Body of pancreas (tissue), 4 donors: ENCODE results near the gene LMNTD1. TPM values are rescaled to one million over a fixed set of nuclear protein-coding genes. Genes with fewer than 3 reads are reported as not detected.

Source experiments
- ATAC-seq: fragments of 150-250 bp; one replicate; pipeline ENCODE4 v1.9.1; 2016
- DNase-seq, 4 donors: peaks; one replicate each; pipeline ENCODE4 v3.0.0-alpha.2; 2019
- H3K27ac ChIP-seq, 4 donors: fragments of 200-600 bp; sonication (generic); 1 replicate in 3 of 4; 2 replicates in 1 of 4; pipeline versions ENCODE4 v1.5.1 to v1.6.1; 2016 to 2019; ENCODE audit warnings: mild to moderate bottlenecking in 1 of 4, mixed read lengths in 1 of 4, moderate library complexity in 1 of 4
- H3K27me3 ChIP-seq, 2 donors: fragments of 200-600 bp; sonication (generic); one replicate each; pipeline ENCODE4 v1.6.0; 2016; ENCODE audit warnings: mild to moderate bottlenecking in 1 of 2
- H3K36me3 ChIP-seq, 2 donors: fragments of 200-600 bp; sonication (generic); replicated peaks in 1 of 2; 2 replicates each; pipeline ENCODE4 v1.5.1; 2016; ENCODE audit warnings: low read depth in 2 of 2; ENCODE audit not compliant: insufficient read depth in 1 of 2
- H3K4me1 ChIP-seq: fragments of 200-600 bp; sonication (generic); one replicate; pipeline ENCODE4 v1.6.0; 2016
- H3K4me3 ChIP-seq, 2 donors: fragments of 200-600 bp; sonication (generic); 1 replicate in 1 of 2; 2 replicates in 1 of 2; pipeline ENCODE4 v1.5.1; 2016 to 2019
- H3K9me3 ChIP-seq, 3 donors: fragments of 200-600 bp; sonication (generic); 1 replicate in 2 of 3; 2 replicates in 1 of 3; pipeline ENCODE4 v1.5.1; 2016
- POLR2A ChIP-seq, 3 donors: fragments of 450-650 bp; IDR thresholded peaks; one replicate each; pipeline ENCODE4 v1.6.1; 2016; ENCODE audit warnings: antibody characterized with exemption in 3 of 3, mild to moderate bottlenecking in 2 of 3
- WGBS, 2 donors: methylation state at CpG; one replicate each; pipeline ENCODE4 v1.1.5; 2017; 5-methylcytosine and 5-hydroxymethylcytosine counted together
- intact Hi-C: fragments of 100-400 bp; cut with DNase I; formaldehyde crosslinking; loops from one replicate; pipeline ENCODE4 v1.15.1; 2023
- total RNA-seq, 2 donors: library from RNA; depleted of rRNA; stranded (reverse); fragments of >200 nt; gene quantifications; one replicate each; pipeline ENCODE4 v1.1.0, GENCODE V29; 2016
- TF ChIP-seq, protein P1 (sequence below), 7 experiments: fragments of 450-650 bp in 4 of 7; fragments of 200-600 bp in 3 of 7; sonication (generic) in 3 of 7; IDR thresholded peaks; one replicate each; pipeline ENCODE4 v1.5.1; 2016 to 2019; ENCODE audit warnings: antibody characterized with exemption in 7 of 7

The LMNTD1 gene
- total RNA-seq, 2 donors from 2014 or later, result 1.3 to 21.4 TPM

DNA sequence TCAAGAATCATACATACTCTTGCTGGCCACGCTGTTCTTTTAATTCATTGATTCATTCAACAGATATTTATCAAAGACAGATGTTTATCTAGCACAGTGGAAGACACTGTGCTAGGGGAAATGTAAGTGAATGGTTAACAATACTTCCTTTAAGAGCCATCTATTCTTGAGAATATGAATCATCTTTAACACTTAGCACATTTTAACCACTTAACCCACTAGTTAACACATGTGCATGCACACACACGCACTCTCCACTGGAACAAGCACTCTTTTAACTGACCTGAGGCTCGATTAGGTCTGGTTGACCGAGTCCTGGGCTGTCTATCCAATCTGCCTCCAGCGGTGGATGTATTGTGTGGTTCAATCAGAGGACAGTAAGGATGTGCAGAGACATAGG lies 34.6 kb downstream of the LMNTD1 start:
- Histone ChIP-seq H3K27ac (no peak overlapping the region), H3K27me3 (no peaks in the 10 kb centered on the region), H3K4me3 (no peak overlapping the region), H3K4me1 (no peaks in the 10 kb centered on the region), H3K36me3 (no peaks in the 10 kb centered on the region), H3K9me3 (no peaks in the 10 kb centered on the region)
- ATAC-seq (no peak), DNase-seq (no peak)
- intact Hi-C loops, result no loop called here
- TF ChIP-seq, protein P1, sequence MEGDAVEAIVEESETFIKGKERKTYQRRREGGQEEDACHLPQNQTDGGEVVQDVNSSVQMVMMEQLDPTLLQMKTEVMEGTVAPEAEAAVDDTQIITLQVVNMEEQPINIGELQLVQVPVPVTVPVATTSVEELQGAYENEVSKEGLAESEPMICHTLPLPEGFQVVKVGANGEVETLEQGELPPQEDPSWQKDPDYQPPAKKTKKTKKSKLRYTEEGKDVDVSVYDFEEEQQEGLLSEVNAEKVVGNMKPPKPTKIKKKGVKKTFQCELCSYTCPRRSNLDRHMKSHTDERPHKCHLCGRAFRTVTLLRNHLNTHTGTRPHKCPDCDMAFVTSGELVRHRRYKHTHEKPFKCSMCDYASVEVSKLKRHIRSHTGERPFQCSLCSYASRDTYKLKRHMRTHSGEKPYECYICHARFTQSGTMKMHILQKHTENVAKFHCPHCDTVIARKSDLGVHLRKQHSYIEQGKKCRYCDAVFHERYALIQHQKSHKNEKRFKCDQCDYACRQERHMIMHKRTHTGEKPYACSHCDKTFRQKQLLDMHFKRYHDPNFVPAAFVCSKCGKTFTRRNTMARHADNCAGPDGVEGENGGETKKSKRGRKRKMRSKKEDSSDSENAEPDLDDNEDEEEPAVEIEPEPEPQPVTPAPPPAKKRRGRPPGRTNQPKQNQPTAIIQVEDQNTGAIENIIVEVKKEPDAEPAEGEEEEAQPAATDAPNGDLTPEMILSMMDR (IDR thresholded peaks at IDR 0.05), result no peak
- no peak for TF ChIP-seq POLR2A (IDR thresholded peaks at IDR 0.05)
- 71 to 72% methylated on average over 5 of the region's 5 CpGs for WGBS, 2 donors

DNA sequence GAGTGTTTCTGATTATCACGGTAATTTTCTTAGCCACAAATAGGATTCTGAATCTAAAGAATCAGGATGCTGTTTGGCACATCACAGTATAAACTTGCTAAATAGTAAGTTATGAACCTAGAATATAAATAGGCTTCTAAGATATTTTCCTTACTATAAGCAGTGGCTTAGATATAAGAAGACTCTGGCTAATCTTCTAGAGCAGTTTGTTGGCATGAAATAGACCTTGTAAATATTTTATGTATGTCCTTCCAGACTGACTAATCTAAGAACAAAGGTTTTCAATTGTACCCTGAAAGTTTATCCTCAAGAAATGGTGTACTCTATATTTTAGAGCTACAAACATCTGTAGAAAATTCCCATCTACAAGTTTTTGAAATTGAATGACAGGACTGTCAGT lies 48.3 kb downstream of the LMNTD1 start:
- no peak overlapping the region for H3K4me3 ChIP-seq
- no peak for DNase-seq
- no peaks in the 10 kb centered on the region for H3K4me1 ChIP-seq
- ATAC-seq, result no peak
- H3K36me3 ChIP-seq, result no peaks in the 10 kb centered on the region
- intact Hi-C loops, result no loop called here
- no peaks in the 10 kb centered on the region for H3K9me3 ChIP-seq
- no peak overlapping the region for H3K27ac ChIP-seq
- no peaks in the 10 kb centered on the region for H3K27me3 ChIP-seq
- WGBS, 2 donors, result 90 to 93% methylated on average over 1 of the region's 1 CpG
- TF ChIP-seq, protein P1 (IDR thresholded peaks at IDR 0.05), result no peak
- no peak for TF ChIP-seq POLR2A (IDR thresholded peaks at IDR 0.05)

DNA sequence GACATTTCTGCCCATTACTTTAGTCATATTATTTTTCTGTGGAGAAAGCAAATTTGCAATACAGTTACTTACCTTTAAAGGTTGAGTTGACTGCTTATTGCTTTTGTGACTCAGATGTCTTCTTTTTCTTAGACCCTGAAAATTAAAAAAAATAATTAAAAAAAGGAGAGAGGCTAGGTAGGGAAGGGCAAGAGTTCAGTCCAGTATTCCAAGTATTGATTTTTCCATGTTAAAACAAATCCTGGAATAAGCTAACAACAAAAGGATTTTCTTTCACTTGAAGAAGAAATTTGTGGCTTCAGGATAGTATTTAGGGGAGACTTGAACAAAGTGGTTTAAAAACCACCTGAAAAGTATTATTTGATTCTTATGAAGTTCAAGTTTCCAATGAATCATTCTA lies 49.4 kb downstream of the LMNTD1 start:
- Histone ChIP-seq H3K4me3 (no peak overlapping the region), H3K9me3 (no peaks in the 10 kb centered on the region), H3K4me1 (no peaks in the 10 kb centered on the region), H3K27me3 (no peaks in the 10 kb centered on the region), H3K36me3 (no peaks in the 10 kb centered on the region), H3K27ac (no peak overlapping the region)
- TF ChIP-seq, protein P1 (IDR thresholded peaks at IDR 0.05), result no peak
- TF ChIP-seq POLR2A (IDR thresholded peaks at IDR 0.05), result no peak
- ATAC-seq, result no peak
- intact Hi-C loops, result no loop called here
- no peak for DNase-seq

DNA sequence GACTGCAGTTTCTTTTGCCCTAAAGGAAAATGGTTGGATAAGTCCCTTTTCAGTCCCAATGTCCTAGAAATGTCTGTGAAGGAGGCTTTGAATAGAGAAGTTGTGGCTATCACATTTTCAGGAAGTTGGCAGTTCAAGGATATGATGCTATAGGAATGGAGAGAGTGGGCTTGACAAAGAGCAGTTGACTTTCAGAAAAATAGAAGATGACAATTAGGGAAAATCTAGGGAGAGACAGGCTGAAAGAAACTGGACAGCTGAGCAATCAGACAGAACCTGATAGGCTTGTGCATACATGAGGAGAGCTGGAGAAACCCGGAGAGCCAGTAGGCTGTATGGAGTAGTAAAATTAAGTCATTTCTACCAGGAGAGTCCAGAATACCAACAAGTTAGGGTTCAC lies 50.5 kb downstream of the LMNTD1 start:
- H3K4me1 ChIP-seq, result no peaks in the 10 kb centered on the region
- DNase-seq (no peak), ATAC-seq (no peak)
- H3K4me3 ChIP-seq, result no peak overlapping the region
- no peaks in the 10 kb centered on the region for H3K36me3 ChIP-seq
- no peak overlapping the region for H3K27ac ChIP-seq
- H3K27me3 ChIP-seq, result no peaks in the 10 kb centered on the region
- WGBS, 2 donors, result 38 to 48% methylated on average over 1 of the region's 1 CpG
- intact Hi-C loops, result no loop called here
- H3K9me3 ChIP-seq, result no peaks in the 10 kb centered on the region
- no peak for TF ChIP-seq POLR2A (IDR thresholded peaks at IDR 0.05)
- TF ChIP-seq, protein P1 (IDR thresholded peaks at IDR 0.05), result no peak

DNA sequence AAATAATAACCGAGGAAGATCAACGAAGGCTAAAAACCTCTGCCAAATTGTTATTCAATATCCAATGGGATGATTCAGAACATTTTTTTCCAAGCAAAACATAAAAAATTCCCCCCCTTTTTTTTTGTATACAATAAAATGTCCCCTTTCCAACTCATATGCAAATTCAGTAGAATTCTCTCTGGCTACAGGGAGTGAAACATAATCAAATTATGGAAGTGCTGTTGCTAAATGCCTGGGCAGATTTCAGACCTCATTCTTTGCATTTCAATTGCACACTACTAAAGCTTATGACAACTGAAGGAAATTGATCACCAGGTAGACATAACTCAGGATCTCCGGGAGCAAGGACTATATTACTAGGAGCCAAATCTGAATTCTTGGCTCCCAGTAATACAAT lies 51.0 kb downstream of the LMNTD1 start:
- no peak overlapping the region for H3K4me3 ChIP-seq
- TF ChIP-seq, protein P1 (IDR thresholded peaks at IDR 0.05), result no peak
- no peak for TF ChIP-seq POLR2A (IDR thresholded peaks at IDR 0.05)

More for the DNA sequence above, 51.0 kb downstream of the LMNTD1 start:
- no peaks in the 10 kb centered on the region for H3K9me3 ChIP-seq
- WGBS, 2 donors, result 76 to 80% methylated on average over 3 of the region's 3 CpGs
- H3K36me3 ChIP-seq, result no peaks in the 10 kb centered on the region
- no peaks in the 10 kb centered on the region for H3K27me3 ChIP-seq
- no peaks in the 10 kb centered on the region for H3K4me1 ChIP-seq
- ATAC-seq, result no peak
- DNase-seq, result no peak
- intact Hi-C loops, result no loop called here
- no peak overlapping the region for H3K27ac ChIP-seq
